HL-60/S4 treated with phorbol 12-myristate 13-acetate at 8.2 ng/mL for 4 days and 3 days (cell line): ENCODE measurements around the gene ITFG2.
"Not testable (repeated sequence)": the region's sequence is repeated elsewhere in the genome, so short reads cannot be mapped to it uniquely, and the experiment has no call there.

Experiments
- in situ Hi-C: fragments of 300-500 bp; cut with MboI; formaldehyde crosslinking; loops from 2 replicates; pipeline ENCODE4 v1.15.0; 2022; ENCODE audit warnings: low sequenced_read_pairs

ITFG2 gene

GRCh38 chr12:2858944-2859421, 46.5 kb downstream of the ITFG2 start:
- in situ Hi-C loops: no loop called here

- in situ Hi-C loops: no loop called here
Measured at GRCh38 chr12:2860170-2860569, 47.7 kb downstream of the ITFG2 start.

DNA sequence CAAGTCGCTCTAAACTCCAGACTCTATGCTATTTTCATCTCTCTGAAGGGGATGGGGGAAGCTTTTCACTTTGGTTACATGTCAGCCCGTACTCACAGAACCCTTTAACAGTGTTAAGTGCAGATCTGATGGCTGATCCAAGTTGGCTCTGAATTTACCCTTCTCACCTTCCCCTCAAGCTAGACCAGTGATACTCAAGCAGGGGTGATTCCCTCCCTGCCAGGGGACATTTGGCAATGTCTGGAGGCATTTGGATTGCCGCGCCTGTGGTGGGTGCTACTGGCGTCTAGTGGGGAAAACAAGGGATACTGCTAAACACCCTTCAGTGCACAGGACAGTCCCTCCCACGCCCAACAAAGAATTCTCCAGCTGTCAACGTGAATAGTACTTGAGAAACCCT, 50.4 kb downstream of the ITFG2 start:
- in situ Hi-C loops: no loop called here

DNA sequence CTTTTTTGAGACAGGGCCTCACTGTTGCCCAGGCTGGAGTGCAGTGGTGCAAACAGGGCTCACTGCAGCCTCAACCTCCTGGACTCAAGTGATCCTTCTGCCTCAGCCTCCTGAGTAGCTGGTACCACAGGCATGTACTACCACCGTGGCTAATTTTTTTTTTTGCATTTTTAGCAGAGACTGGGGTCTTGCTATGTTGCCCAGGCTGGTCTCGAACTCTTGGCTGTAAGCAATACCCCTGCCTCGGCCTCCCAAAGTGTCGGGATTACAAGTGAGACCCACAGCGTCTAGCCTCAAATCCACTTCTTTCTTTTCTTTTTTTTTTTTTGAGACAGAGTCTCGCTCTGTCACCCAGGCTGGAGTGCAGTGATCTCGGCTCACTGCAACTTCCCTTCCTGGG, 50.9 kb downstream of the ITFG2 start:
- in situ Hi-C loops: not testable (repeated sequence)

GRCh38 chr12:2864198-2864597, 51.7 kb downstream of the ITFG2 start:
- in situ Hi-C loops: no loop called here

- in situ Hi-C loops: not testable (repeated sequence)
Measured at GRCh38 chr12:2868986-2869632, 56.6 kb downstream of the ITFG2 start.
